GM12878 (cell line): ENCODE results near the gene FEN1. TPM values are rescaled to one million over a fixed set of nuclear protein-coding genes. Genes with fewer than 3 reads are reported as not detected.

Source experiments
- ATAC-seq: fragments of 200-7000 bp; cut with Tn5 transposase; 3 replicates; pipeline ENCODE4 v1.9.1; 2020; ENCODE audit warnings: mild to moderate bottlenecking, moderate library complexity
- BruUV-seq: library from RNA; stranded (reverse); fragments of 400-500 nt; replicated peaks from 2 replicates; lab custom pipeline; 2021; lab: Mats Ljungman, UMichigan
- CTCF ChIA-PET: fragments of 300-600 bp; sonication (Branson Sonifier 250); formaldehyde crosslinking; extraction: SDS; loops from one replicate; lab custom pipeline; 2021; ENCODE audit warnings: inconsistent platforms; lab: Yijun Ruan, JAX
- POLR2A ChIA-PET: fragments of 350-600 bp; formaldehyde crosslinking; extraction: SDS; loops from one replicate; lab custom pipeline; 2021; ENCODE audit warnings: inconsistent platforms; lab: Charles Lee
- RAD21 ChIA-PET: fragments of 300-600 bp; sonication (Branson Sonifier 250); formaldehyde crosslinking; loops from one replicate; lab custom pipeline; 2023; ENCODE audit warnings: antibody characterized with exemption; ENCODE audit not compliant: unreplicated experiment; lab: Charles Lee
- SMC1A ChIA-PET: fragments of 300-600 bp; sonication (Branson Sonifier 250); formaldehyde crosslinking; loops from one replicate; lab custom pipeline; 2023; ENCODE audit not compliant: unreplicated experiment, uncharacterized antibody; lab: Charles Lee
- DNase-seq: peaks from one replicate; pipeline ENCODE4 v3.0.0-alpha.2; 2011; ENCODE audit warnings: low read depth, low spot score
- FAIRE-seq: peaks from 3 replicates; lab custom pipeline; 2011; peaks lifted over from hg19 to GRCh38; lab: Jason Lieb, UNC
- H2AFZ ChIP-seq: 2 replicates; pipeline ENCODE4 v1.6.0; 2011; ENCODE audit warnings: low read depth, low read length, control low read depth; ENCODE audit not compliant: control insufficient read depth
- H3K27ac ChIP-seq: 2 replicates; pipeline ENCODE4 v1.5.1; 2011; ENCODE audit warnings: control low read depth; ENCODE audit not compliant: control insufficient read depth, insufficient read depth
- H3K27me3 ChIP-seq, 2 experiments: replicated peaks in 1 of 2; 2 replicates each; pipeline versions ENCODE4 v1.6.0 to v1.6.1; 2011; ENCODE audit warnings: low read length in 1 of 2; ENCODE audit not compliant: control insufficient read depth in 2 of 2, insufficient read depth in 2 of 2
- H3K36me3 ChIP-seq, 2 experiments: 2 replicates each; pipeline ENCODE4 v1.5.1; 2011; ENCODE audit warnings: low read length in 1 of 2; ENCODE audit not compliant: control insufficient read depth in 2 of 2, insufficient read depth in 2 of 2
- H3K4me1 ChIP-seq: 2 replicates; pipeline ENCODE4 v1.6.1; 2011; ENCODE audit warnings: mild to moderate bottlenecking, low read length, moderate library complexity, mixed read lengths; ENCODE audit not compliant: control insufficient read depth, insufficient read depth
- H3K4me2 ChIP-seq: 2 replicates; pipeline ENCODE4 v1.6.0; 2011; ENCODE audit warnings: control low read depth; ENCODE audit not compliant: control insufficient read depth, insufficient read depth
- H3K4me3 ChIP-seq: fragments of 200-600 bp; sonication (generic); 2 replicates; pipeline ENCODE4 v1.5.1; 2016
- H3K79me2 ChIP-seq: 2 replicates; pipeline ENCODE4 v1.6.0; 2011; ENCODE audit warnings: low read length; ENCODE audit not compliant: control insufficient read depth, insufficient read depth
- H3K9ac ChIP-seq: 2 replicates; pipeline ENCODE4 v1.8.0; 2011; ENCODE audit warnings: low read length, control low read depth, mixed read lengths; ENCODE audit not compliant: control insufficient read depth, insufficient read depth
- H3K9me3 ChIP-seq: replicated peaks from 3 replicates; pipeline ENCODE4 v1.5.1; 2011; ENCODE audit warnings: mild to moderate bottlenecking, low read length; ENCODE audit not compliant: control insufficient read depth, insufficient read depth
- H4K20me1 ChIP-seq: 2 replicates; pipeline ENCODE4 v1.6.0; 2011; ENCODE audit not compliant: control insufficient read depth, insufficient read depth
- BCL11A ChIP-seq: IDR thresholded peaks from 2 replicates; pipeline ENCODE4 v1.6.1; 2011; ENCODE audit warnings: low read depth, low read length
- BRCA1 ChIP-seq: IDR thresholded peaks from 2 replicates; pipeline ENCODE4 v1.6.1; 2011; ENCODE audit warnings: low read depth, low read length, improper control_type of control experiment
- CREB1 ChIP-seq: IDR thresholded peaks from 2 replicates; pipeline ENCODE4 v1.6.1; 2012; ENCODE audit warnings: low read depth, mild to moderate bottlenecking, inconsistent platforms
- ESRRA ChIP-seq: IDR thresholded peaks from 2 replicates; pipeline ENCODE4 v1.6.1; 2012; ENCODE audit warnings: mild to moderate bottlenecking, low read length, improper control_type of control experiment
- IRF4 ChIP-seq: IDR thresholded peaks from 2 replicates; pipeline ENCODE4 v1.6.1; 2011; ENCODE audit warnings: low read depth, low read length
- KDM1A ChIP-seq: fragments of 200-600 bp; sonication (generic); IDR thresholded peaks from 2 replicates; pipeline ENCODE4 v1.6.1; 2016; ENCODE audit warnings: borderline replicate concordance
- PKNOX1 ChIP-seq: fragments of 450-650 bp; IDR thresholded peaks from 2 replicates; pipeline ENCODE4 v1.6.1; 2016; ENCODE audit warnings: mild to moderate bottlenecking
- POLR2AphosphoS5 ChIP-seq: IDR thresholded peaks from 2 replicates; pipeline ENCODE4 v1.6.1; 2011; ENCODE audit warnings: mild to moderate bottlenecking, low read length, inconsistent platforms
- SIX5 ChIP-seq: IDR thresholded peaks from 2 replicates; pipeline ENCODE4 v1.6.1; 2011; ENCODE audit warnings: mild to moderate bottlenecking, low read depth, low read length, moderate library complexity; ENCODE audit not compliant: severe bottlenecking
- SMARCA5 ChIP-seq: fragments of 450-650 bp; IDR thresholded peaks from 2 replicates; pipeline ENCODE4 v1.6.1; 2017; ENCODE audit warnings: mild to moderate bottlenecking
- YBX1 ChIP-seq: fragments of 450-650 bp; IDR thresholded peaks from 2 replicates; pipeline ENCODE4 v1.6.1; 2016; ENCODE audit warnings: antibody characterized with exemption
- YY1 ChIP-seq: IDR thresholded peaks from 2 replicates; pipeline ENCODE4 v1.6.1; 2011; ENCODE audit warnings: low read depth, mild to moderate bottlenecking, low read length
- ZNF207 ChIP-seq: fragments of 450-650 bp; IDR thresholded peaks from 2 replicates; pipeline ENCODE4 v1.6.1; 2014; ENCODE audit warnings: antibody characterized with exemption, mild to moderate bottlenecking, borderline replicate concordance
- ZSCAN29 ChIP-seq: fragments of 450-650 bp; IDR thresholded peaks from 2 replicates; pipeline ENCODE4 v1.6.1; 2017; ENCODE audit warnings: mild to moderate bottlenecking, moderate library complexity
- WGBS: methylation state at CpG from one replicate; pipeline ENCODE4 v1.1.6; 2016; ENCODE audit warnings: low lambda C conversion rate; ENCODE audit not compliant: insufficient replicate concordance, insufficient coverage; ENCODE audit errors: missing lambda C conversion rate; 5-methylcytosine and 5-hydroxymethylcytosine counted together
- in situ Hi-C: fragments of 300-500 bp; cut with MboI; formaldehyde crosslinking; loops from 9 replicates; pipeline ENCODE4 v1.14.3; 2018; ENCODE audit warnings: mixed read lengths
- intact Hi-C: fragments of 100-400 bp; cut with micrococcal nuclease; formaldehyde crosslinking; loops from one replicate; pipeline ENCODE4 v1.14.2; 2022; ENCODE audit not compliant: unreplicated experiment
- polyA plus RNA-seq, 11 experiments: library from polyadenylated mRNA; depleted of rRNA in 4 of 11; unstranded in 6 of 11; stranded (reverse) in 5 of 11; fragments of >200 nt; fragmentation: Nextera tagmentation in 4 of 11; fragmentation: Illumina TruSeq in 1 of 11; extraction: Ambion mirVana in 4 of 11; extraction: Trizol in 1 of 11; gene quantifications; 1 replicate in 1 of 11; 2 replicates in 10 of 11; pipeline versions ENCODE4 v1.2.1 to v1.2.3, GENCODE V29; 2011 to 2016; ENCODE audit warnings: inconsistent platforms in 2 of 11, missing spikeins in 2 of 11, low read depth in 1 of 11
- total RNA-seq, 4 experiments: library from RNA; depleted of rRNA in 3 of 4; stranded (reverse); fragments of >200 nt in 3 of 4; fragmentation: Illumina TruSeq in 1 of 4; extraction: Trizol in 1 of 4; gene quantifications; 2 replicates each; pipeline versions ENCODE4 v1.2.1 to v1.2.3, GENCODE V29; 2013 to 2021

FEN1 gene
- total and polyA plus RNA-seq, 10 of the 15 experiments (the other 5 are each of a cell fraction or from before 2014, with no cell fraction given): 54.8 to 282 (median 125) TPM

- ATAC-seq: no peak
- Histone ChIP-seq H3K36me3 (peaks cover 29 to 37% of the 10 kb centered on the region in 2 experiments), H2AFZ (no peak overlapping the region), H3K27ac (no peak overlapping the region), H3K4me3 (no peak overlapping the region), H3K9ac (no peak overlapping the region), H3K9me3 (no peaks in the 10 kb centered on the region), H4K20me1 (no peaks in the 10 kb centered on the region), H3K27me3 (no peaks in the 10 kb centered on the region), H3K79me2 (peaks cover 32% of the 10 kb centered on the region), H3K4me1 (peaks cover 16% of the 10 kb centered on the region), H3K4me2 (no peak overlapping the region)
- FAIRE-seq: no peak
- DNase-seq: no peak
- ChIA-PET RAD21 (interaction anchor here (1.6 kb wide), 1 partner anchor 24 kb away, joined by 3 read pairs; no protein-coding TSS in a partner anchor), SMC1A (interaction anchor here (0.5 to 1.1 kb wide), 2 partner anchors 24 to 254 kb away, joined by 3 read pairs; no protein-coding TSS in a partner anchor), POLR2A (interaction anchor here (0.6 to 0.8 kb wide), 2 partner anchors 41 to 236 kb away, joined by 3 to 4 read pairs; no protein-coding TSS in a partner anchor), CTCF (interaction anchor here (1.1 to 1.5 kb wide), 2 partner anchors 41 to 269 kb away, joined by 3 read pairs; no protein-coding TSS in a partner anchor)
- no TSS peak for BruUV-seq
- intact Hi-C loops (no loop called here), in situ Hi-C loops (no loop called here)
- TF ChIP-seq IRF4 (no peak), SMARCA5 (no peak), YY1 (no peak), SIX5 (no peak), ZNF207 (no peak), YBX1 (no peak), KDM1A (no peak), BRCA1 (no peak), CREB1 (no peak), PKNOX1 (no peak), ESRRA (no peak), POLR2AphosphoS5 (no peak), BCL11A (no peak), ZSCAN29 (no peak)
- 80% methylated on average over 10 of the region's 10 CpGs for WGBS
Observed at GRCh38 chr11:61838921-61839320, 46.2 kb downstream of the FEN1 start.
